ENCODE data around the gene FAT1.

The FAT1 gene

DNA sequence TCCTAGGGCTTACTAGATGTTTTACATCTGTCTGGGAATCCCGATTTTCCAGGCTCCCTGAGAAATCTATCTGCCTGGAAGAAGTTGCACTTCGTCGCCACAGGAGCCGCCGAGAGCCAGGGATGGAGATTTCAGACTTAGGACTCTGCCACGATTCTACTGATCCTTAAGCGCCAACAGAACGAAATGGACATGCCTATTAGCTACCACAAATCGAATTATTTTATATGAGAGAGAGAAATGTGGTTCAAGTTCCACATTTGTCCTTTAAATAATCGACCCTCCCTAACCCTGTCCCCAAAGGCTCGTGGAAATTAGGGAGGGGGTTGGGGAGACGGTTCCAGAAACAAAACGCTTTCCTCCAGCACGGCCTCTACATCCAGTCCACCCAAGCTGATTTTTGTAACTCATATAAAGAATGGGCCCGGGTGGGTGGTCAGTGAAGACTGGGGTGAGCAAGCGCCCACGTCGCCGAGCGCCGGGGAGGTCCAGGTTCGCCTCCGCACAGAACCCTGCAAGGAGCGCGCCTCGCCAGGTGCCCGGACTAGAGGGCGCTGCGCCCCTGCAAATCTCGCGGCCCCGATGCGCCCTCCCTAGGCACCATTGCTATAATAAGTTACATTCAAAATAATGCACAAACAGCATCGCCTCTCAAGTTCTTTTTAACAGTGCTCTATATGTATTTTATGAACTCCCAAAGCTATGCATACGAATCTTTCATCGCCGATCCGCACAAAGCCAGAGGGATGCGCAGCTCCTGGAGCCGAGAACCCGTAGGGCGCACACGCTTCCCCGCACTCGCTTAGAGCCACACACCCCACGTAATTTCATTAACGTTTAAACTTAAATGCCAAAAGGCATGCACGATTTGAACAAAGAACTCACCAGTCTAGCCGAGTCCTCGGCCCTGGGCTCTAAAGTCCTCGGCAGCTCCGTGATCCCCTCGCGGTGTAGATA lies 2.1 kb upstream of the FAT1 start:
- peak; percentile 11 for DNase-seq (ENCODE audit: low spot score)

DNA sequence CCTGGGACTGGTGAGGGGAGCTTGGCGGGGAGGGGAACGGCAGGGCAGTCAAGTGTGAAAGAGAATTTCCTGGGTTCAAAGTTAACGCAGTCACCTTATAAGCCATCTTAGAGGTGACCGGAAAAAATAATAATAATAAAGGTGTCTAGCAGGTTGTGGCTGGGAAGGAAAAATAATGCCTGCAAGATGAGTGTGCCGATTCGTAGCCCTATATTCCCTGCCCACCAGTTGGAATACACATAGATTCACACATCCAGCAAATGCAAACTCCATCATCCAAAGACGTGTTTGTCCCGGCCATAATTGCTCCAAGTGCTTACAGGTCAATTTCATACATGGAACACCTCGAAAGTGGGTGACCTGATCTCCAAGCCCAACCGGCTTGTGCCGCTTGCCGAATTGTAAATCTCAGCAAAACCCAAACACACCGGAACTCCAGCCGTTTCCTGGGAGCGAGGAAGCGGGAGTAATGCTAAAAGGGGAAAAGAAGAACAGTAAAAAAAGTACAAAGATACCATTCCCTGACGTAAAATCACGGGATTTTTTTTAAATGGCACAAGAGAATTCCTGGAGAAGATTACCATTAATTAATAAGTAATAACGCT lies 1.3 kb upstream of the FAT1 start:
- no peak for DNase-seq (ENCODE audit: low spot score)

DNA sequence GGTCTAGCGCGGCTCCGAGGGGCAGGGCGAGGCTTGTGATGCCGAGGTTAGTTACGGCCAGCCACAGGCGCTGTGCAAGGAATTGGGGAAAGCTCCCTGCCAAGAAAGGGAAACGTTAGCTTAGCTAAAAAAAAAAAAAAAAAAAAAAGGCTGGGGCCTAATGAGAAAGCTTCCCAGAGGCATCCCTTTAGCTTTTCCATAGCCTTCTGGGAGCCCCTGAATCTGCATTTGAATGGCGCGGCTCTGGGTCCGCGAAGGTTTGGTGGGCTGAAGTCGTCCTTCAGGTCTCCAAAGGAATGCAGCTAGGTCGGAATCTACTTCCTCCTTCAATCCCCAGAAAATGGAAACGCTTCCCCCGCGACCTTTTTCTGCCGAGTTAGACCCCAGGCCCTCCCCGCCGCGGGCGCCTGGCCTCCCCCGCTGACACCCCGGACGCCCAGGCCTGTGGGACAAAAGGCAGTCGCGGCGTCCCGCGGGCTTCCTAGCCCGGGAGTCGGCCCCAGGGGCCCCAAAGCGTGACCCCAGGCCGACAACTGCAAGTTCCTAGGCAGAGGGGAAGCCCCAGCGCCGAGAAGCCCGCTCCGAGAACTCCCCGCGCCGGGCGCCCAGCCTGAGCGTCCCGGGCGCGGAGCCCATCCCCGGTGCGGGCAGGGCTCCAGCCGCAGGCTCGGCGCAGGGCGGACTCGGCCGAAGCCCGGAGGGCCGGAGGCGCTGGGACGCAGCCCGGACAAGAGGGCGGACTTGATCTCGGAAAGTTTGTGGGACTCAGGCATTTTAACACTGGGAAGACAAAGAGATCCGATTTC lies 605 bp upstream of the FAT1 start:
- DNase-seq (ENCODE audit: low spot score) = no peak

DNA sequence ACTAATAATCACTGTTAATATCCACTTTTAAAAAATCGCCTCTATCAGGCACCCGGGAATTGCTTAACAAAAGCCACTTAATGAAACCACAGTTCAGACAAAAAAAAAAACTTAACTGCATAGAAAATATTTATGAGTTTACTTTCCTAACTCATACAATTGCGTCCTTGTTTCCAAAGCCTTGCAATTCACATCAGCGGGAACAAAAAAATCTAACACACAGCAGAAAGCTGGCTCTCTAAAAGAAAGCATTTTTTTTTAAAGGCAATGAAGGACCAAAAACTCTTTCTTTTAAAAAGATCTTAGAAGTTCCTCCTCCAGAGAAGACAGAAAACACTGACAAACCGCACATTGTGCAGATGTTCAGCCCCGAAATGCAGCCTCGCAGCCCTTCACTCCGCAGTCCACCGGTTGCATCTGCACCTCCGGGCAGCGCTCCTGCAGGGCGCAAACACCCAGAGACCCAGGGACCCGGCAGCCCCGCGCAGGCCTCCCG lies 812 bp downstream of the FAT1 start:
- no peak for DNase-seq (ENCODE audit: low spot score)

DNA sequence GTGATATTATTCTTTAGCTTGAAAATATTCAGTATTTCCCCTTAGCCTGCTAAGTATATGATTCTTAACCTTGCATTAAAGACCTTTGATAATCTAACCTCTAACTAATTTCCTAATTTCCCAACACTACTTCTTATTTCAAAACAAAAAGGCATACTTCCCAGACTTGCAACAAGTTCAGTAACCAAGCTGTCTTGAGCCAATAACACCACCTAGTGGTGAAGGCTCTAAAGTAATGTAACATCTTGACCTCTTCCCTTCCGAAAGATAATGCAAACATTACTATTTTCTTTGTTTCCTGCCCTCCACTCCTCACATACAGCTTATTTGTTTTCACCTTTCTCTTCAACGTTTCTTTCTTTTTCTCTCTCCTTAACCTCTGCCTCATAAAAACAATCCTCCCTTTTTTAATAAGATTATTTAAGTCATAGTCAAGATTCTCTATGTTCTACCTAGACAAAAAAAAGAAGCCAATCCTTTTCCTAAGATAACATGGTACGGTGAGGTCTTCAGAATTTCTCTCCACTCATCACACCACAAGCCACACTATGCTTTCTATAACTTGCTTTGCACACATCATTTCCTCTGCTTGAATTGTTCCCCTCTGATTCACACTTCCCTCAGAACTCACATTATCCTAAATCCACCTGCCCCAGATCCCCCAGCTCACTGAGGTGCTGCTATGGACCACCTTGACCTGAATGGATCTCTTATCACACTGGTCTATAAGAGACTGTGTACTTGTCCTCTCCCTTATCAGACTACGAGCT lies 3.5 kb downstream of the FAT1 start:
- DNase-seq (ENCODE audit: low spot score) = no peak

DNA sequence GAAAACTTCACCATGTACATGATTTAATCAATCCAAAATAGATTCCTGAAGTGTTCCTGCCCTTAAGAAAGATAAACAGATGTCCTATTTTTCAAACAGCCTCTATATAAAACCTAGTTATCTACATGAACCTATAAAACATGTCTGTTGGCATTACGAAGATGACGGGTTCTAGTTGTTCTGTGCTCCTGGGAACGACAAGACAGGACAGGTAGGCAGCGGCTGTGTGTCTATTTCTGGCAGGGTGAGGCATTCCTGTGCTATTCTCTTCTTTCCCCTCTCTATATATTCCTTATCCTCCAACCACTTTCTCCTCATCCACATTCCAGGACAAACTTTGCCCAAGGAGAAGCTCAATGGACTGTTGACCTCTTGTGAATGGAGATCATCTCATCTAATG lies 6.1 kb downstream of the FAT1 start:
- DNase-seq (ENCODE audit: low spot score) = no peak

DNA sequence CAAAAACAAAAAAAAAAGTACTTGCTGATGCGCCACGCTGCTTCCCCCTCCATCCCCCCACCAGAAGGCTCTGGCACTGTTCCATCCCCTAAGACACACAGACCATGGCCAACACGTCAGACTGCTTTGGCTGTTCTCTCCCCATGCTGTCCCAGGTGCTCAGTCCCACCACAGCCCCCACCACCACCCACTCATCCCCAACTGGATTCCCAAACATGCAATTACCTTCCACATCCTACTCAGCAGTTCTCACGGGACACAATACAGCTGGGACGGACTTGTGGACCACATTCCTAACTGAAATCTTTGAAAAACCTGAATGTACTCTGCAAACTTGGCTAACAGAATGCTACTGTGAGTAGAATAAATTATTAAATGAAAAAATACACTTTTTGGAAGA lies 8.6 kb downstream of the FAT1 start:
- DNase-seq (ENCODE audit: low spot score) = no peak

DNA sequence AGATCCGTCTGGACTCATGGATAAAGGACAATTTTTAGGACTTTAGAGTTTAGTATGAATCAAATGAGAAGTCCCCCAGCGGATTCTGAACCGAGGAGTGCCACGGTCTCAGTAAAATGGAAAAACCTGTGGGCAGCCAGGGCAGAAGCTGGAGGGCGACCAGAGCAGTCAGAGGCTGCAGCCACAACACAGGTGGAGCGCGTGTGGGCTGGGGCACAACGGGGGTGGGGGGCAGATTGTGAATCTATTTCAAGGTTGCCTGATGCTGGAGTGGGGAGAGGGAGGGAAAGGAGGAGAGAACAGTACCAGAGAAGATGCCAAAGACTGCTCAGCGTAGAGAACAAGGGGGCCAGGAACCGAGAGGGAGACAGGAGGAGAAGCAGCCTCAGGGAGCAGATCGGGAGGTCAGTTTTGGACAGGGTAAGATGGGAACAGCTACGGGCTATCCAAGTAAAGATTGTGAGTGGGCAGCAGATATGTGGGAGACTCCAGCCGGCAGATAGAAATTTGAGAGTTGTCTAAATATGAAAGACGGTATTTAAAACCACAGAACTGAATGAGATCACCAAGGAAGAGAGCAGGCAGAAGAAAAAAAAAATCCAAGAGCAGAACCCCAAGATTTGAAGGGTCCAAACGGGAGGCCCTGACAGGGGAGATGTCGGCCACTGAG lies 9.5 kb downstream of the FAT1 start:
- no peak for DNase-seq (ENCODE audit: low spot score)

DNA sequence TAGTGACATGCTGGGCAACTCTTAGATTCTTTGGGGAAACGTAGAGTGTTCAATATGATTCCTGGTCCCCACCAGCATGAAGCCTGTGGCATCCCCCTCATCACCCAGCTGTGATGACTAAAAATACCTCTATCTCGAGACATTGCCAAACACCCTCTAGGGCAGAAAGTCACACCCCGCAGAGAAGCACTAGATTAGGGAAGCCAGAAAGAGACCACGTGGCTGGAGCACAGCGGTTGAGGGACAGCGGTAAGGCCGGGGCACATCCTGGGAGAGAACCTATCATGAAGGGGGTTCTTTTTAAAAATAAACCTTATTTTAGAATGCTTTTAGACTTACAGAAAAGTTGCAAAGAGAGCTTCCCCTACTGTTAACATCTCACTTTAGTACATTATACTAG lies 11.0 kb downstream of the FAT1 start:
- DNase-seq (ENCODE audit: low spot score) = no peak

DNA sequence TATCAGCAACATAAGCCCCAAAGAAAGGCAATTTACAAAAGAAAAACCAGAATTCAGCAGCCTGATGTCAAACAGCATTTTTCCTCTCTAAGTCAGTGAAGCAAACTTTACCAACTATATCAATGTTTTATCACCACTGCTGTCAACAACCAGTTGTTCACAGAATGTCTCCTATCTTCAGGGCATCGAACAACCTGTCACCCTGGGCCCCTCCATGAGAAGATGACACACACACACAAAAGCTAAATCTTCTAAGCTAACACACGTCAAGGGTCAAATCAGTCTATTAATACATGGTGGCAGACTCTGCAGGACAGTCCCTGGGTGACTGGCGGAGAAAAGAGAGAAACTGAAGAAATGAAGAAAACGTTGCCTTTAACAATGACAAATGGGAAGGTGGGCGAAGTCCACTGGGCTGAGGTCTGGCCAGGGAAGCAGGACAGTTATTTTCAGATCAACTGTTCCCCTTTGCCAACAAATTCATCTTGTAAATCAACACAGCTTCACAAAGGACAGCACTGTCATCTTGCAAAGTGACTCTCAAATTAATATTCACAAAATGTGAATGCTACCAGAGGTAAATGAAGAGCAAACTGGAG lies 13.0 kb downstream of the FAT1 start:
- no peak for DNase-seq (ENCODE audit: low spot score)

DNA sequence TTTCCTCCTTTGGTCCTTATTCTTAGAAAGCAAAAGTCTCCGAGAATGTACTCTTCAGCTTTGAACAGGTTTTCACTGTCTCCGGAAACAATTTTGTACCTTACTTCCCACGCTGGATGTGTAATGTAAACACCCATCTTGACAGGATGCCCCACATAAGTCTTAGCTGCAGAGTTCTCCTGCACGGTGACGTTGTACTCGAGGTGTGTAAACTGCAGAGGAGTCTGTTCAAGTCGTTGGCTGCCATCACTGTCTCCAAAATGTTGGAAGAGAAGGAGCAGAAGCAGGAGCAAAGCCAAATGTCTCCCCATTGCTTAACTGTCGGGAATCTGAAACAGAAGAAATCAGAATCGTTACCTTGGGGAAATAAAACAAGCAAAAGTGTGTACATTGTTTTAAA lies 14.1 kb downstream of the FAT1 start:
- no peak for DNase-seq (ENCODE audit: low spot score)

DNA sequence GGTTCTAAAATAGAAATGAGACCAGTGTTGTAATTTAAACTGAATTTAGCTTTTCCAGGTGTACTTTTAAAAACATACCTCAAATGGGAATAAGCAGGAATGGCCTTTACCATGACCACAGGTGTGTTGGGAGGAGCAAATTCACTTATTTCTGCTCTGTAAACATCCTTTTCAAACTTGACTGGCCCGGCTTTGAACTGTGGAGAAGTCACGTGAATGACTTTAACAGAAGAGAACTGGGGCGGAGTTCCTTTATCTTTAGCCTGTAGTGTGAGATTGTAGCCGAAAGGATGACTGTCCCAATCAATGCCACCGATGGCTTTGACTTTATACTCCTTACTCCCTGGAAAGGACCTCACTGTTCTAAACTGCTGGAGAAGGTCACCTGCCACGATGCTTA lies 15.1 kb downstream of the FAT1 start:
- no peak for DNase-seq (ENCODE audit: low spot score)

DNA sequence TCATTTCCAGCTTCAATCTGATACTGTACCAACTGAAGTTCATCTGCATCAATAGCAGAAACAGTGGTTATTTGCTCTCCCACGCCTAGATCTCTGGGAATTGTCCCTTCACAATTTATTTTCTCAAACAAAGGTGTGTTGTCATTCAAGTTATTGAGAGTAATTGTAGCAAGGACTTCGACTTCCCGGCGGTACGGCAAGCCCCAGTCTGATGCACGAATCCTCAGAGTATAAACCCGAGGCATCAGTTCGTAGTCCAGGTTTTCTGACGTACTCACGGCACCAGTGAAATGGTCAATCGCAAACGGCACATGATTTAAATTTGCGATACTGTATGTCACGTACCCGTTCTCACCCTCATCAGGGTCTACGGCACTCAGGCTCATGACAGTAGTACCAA lies 15.7 kb downstream of the FAT1 start:
- no peak for DNase-seq (ENCODE audit: low spot score)

DNA sequence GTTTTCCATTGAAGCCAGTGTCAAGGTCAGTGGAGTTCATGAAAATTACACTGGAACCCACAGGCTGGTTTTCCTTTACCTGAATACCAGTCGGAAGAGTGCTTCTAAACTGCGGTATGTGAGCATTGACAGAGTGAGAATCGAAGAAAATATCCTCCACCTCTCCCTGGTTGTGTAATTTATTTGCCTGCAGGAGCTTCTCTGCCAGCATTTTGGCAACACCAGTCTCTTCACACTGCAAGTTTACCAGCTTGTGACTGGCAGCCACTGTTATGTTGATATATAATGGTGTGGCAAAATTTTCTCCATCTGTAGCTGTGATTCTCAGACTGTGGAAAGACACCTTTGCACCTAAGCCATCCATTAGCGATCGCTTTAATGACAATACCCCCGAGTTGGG lies 16.1 kb downstream of the FAT1 start:
- DNase-seq (ENCODE audit: low spot score) = no peak

DNA sequence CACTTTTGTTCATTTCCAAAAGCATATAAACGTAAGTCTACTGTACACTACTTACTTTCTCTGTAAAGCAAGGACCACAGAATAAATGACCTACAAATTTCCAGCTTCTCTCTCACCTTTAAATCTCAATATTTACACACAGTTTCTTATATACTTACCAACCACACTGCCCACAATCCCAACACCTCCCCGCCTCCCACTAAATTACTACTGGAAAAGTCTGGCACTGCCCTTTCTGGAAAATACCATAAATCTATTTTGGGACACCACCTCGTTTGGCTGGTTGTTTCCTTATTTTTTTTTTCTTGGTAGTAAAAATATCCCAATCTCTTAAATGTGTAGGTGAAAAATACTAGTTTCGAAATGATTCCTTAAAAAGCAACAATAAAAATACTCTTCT lies 19.6 kb downstream of the FAT1 start:
- DNase-seq (ENCODE audit: low spot score) = no peak

DNA sequence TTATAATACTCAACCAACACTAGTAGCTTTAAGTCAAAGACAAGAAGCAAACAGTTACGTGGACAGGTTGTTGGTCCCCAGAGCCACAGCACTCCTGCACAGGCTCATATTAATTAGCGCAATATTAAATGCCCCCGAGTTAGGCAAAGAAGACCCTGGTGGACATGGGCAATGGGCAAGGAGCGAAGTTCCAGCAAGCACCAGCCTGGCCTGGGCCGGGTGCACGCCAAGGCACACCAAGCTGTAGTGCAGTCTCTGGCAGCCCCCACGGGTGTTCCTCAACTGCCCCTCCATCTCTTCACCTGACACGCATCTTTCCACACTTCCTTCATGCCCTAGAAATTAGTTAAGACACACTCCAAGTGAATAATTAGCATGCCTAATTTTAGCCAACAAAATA lies 20.1 kb downstream of the FAT1 start:
- DNase-seq (ENCODE audit: low spot score) = no peak

DNA sequence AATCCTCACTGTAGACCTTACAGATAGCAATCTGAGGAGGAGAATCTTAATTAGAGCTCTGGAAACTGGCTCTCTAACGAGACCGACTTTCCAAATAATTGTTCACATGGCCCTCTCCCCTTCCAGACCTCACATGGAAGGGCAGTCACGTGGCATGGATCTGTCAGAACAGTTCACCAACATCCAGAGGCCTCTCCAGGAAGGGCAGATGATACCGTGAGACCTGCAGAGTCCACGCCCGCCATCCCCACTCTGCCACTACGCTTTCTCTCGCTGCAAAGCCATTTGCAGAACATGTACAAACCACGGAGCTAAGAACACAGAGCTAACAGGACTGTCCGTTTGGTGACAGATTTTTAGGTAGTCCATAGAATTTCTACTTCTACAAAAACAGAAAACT lies 20.7 kb downstream of the FAT1 start:
- no peak for DNase-seq (ENCODE audit: low spot score)

DNA sequence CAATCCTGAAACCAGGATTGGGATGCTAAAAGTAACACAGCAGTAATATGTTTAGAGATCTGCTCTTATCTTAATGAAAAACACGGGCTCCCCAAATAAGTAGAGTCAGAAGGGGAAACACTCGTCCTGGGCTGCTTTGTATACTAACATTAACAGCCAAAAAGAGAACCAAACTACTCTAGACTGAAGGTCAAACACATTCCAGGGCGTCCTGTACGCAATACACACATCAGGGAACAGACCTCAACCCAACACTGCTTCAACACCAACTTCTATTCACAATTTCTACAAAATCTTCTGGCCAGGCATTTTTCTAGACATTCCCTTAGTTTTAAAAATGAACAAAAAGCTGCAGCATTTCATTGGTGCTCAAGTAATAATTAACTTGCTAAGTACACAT lies 21.4 kb downstream of the FAT1 start:
- no peak for DNase-seq (ENCODE audit: low spot score)

DNA sequence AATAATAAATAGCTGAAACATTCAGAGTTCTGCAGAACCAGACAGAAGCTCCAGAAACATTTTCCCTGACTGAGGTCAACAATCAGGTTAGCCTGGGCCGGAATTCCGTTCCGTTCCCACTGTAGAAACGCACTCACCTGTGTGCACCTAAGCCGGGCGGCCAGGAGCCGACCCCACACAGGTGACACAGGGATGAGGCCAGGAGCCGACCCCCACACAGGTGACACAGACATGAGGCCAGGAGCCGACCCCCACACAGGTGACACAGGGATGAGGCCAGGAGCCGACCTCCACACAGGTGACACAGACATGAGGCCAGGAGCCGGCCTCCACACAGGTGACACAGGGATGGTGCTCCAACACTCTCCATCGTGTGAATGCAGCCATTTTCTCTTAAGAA lies 21.9 kb downstream of the FAT1 start:
- no peak for DNase-seq (ENCODE audit: low spot score)

DNA sequence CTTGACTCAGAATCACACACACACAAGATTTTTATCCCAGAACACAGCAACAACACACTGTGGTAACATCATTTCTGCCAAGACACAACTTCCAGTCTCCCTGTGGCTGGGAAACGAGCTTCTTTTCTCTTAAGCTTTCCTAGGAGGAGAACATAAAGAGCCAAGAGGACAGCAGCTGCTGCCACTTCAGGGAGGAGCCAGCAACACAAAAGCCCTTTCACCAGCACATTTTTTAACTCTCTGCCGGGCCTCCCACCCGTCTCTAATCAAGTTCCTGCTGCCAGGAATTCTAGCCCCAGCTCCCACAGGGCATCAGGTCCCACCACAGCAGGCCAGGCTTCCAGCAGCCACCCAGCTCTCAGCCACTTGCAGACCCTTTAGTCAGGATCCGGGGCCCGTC lies 22.4 kb downstream of the FAT1 start:
- no peak for DNase-seq (ENCODE audit: low spot score)

DNA sequence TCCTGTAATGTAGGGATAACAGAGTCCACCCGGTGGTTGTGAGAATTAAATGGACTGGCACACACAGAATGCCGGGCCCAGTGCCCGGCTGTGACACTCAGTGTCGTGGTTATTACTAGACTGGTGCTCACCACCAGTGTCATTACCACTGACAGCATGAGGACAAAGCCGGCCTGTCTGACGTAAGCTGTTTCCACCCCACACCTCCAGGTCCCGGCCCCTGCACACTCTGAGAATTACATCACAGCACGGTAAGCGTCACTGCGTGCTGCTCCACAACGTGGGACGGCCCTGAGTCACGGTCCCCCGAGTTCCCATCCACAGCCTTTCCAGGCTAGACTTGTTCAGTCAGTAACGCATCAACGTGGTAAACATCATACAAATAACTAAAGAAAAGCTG lies 22.9 kb downstream of the FAT1 start:
- no peak for DNase-seq (ENCODE audit: low spot score)

Data from activated CD4-positive, alpha-beta T cell treated with anti-CD3 and anti-CD28 coated beads, Interleukin-2, Interleukin-4, amounts not matched to agents 100 ng/mL and 50 ng/mL, durations not matched to agents 16 hours and 8 hours (primary cell).